Endothelial cell of umbilical vein (primary cell): ENCODE data around the gene HOXC12. TPM values are rescaled to one million over a fixed set of nuclear protein-coding genes. Genes with fewer than 3 reads are reported as not detected.

Experiments
- BruUV-seq: library from RNA; stranded (reverse); fragments of 400-500 nt; replicated peaks from 2 replicates; lab custom pipeline; 2021; lab: Mats Ljungman, UMichigan
- CTCF ChIA-PET: fragments of 300-600, 350-600 bp; sonication (Branson Sonifier 250); formaldehyde crosslinking; loops from one replicate; lab custom pipeline; 2021; ENCODE audit warnings: antibody characterized with exemption, inconsistent platforms; lab: Charles Lee
- POLR2A ChIA-PET: fragments of 300-600, 350-600 bp; sonication (Branson Sonifier 250); formaldehyde crosslinking; loops from one replicate; lab custom pipeline; 2021; ENCODE audit warnings: antibody characterized with exemption, inconsistent platforms; lab: Charles Lee
- DNase-seq: peaks from one replicate; pipeline ENCODE4 v3.0.0-alpha.2; 2011; ENCODE audit warnings: low read depth, low spot score
- FAIRE-seq: peaks from 2 replicates; lab custom pipeline; 2011; peaks lifted over from hg19 to GRCh38; lab: Jason Lieb, UNC
- H2AFZ ChIP-seq: 2 replicates; pipeline ENCODE4 v1.6.0; 2012; ENCODE audit warnings: low read depth, low read length, control low read depth, inconsistent platforms
- H3K27ac ChIP-seq: 2 replicates; pipeline ENCODE4 v1.5.1; 2011; ENCODE audit warnings: low read depth, mild to moderate bottlenecking, control low read depth, low read length, moderate library complexity; ENCODE audit not compliant: insufficient read depth
- H3K27me3 ChIP-seq, 2 experiments: 2 replicates each; pipeline versions ENCODE4 v1.6.0 to v1.6.1; 2011; ENCODE audit warnings: low read length in 2 of 2, mixed read lengths in 1 of 2; ENCODE audit not compliant: control insufficient read depth in 2 of 2, insufficient read depth in 2 of 2
- H3K36me3 ChIP-seq, 2 experiments: 2 replicates in 1 of 2; 3 replicates in 1 of 2; pipeline ENCODE4 v1.5.1; 2011; ENCODE audit warnings: low read length in 2 of 2, mild to moderate bottlenecking in 1 of 2, moderate library complexity in 1 of 2; ENCODE audit not compliant: control insufficient read depth in 2 of 2, insufficient read depth in 2 of 2; ENCODE audit errors: extremely low read depth in 1 of 2
- H3K4me1 ChIP-seq: 3 replicates; pipeline ENCODE4 v1.5.1; 2011; ENCODE audit warnings: mild to moderate bottlenecking, low read length; ENCODE audit not compliant: control insufficient read depth, insufficient read depth; ENCODE audit errors: extremely low read depth
- H3K4me2 ChIP-seq: 2 replicates; pipeline ENCODE4 v1.6.1; 2011; ENCODE audit warnings: low read length, control low read depth, mixed read lengths; ENCODE audit not compliant: insufficient read depth
- H3K4me3 ChIP-seq, 3 experiments: fragments of 200-600 bp in 1 of 3; sonication (generic), shearing (Covaris generic) in 1 of 3; replicated peaks in 1 of 3; 2 replicates each; pipeline ENCODE4 v1.5.1; 2011 to 2016; ENCODE audit warnings: control low read depth in 3 of 3, low read length in 3 of 3, mild to moderate bottlenecking in 2 of 3, inconsistent platforms in 1 of 3, low read depth in 1 of 3, moderate library complexity in 1 of 3; ENCODE audit not compliant: insufficient read depth in 1 of 3
- H3K79me2 ChIP-seq: 2 replicates; pipeline ENCODE4 v1.6.0; 2012; ENCODE audit warnings: low read length, inconsistent platforms; ENCODE audit not compliant: control insufficient read depth, insufficient read depth
- H3K9ac ChIP-seq: replicated peaks from 2 replicates; pipeline ENCODE3; 2011; ENCODE audit warnings: low read length, control low read depth; ENCODE audit not compliant: insufficient read depth; ENCODE audit errors: extremely low read depth
- H3K9me1 ChIP-seq: replicated peaks from 3 replicates; pipeline ENCODE4 v1.6.0; 2011; ENCODE audit warnings: mild to moderate bottlenecking, low read length; ENCODE audit not compliant: control insufficient read depth, insufficient read depth; ENCODE audit errors: extremely low read depth
- H3K9me3 ChIP-seq: replicated peaks from 2 replicates; pipeline ENCODE4 v1.5.1; 2012; ENCODE audit warnings: low read length, inconsistent platforms; ENCODE audit not compliant: control insufficient read depth, insufficient read depth
- H4K20me1 ChIP-seq: replicated peaks from 2 replicates; pipeline ENCODE3; 2011; ENCODE audit warnings: mild to moderate bottlenecking, low read length; ENCODE audit not compliant: control insufficient read depth, insufficient read depth; ENCODE audit errors: extremely low read depth
- CTCF ChIP-seq, 2 donors: IDR thresholded peaks; 1 replicate in 1 of 2; 2 replicates in 1 of 2; pipeline ENCODE4 v1.5.1; 2011; ENCODE audit warnings: low read length in 2 of 2, mild to moderate bottlenecking in 2 of 2, moderate library complexity in 2 of 2, control low read depth in 1 of 2, inconsistent platforms in 1 of 2, low read depth in 1 of 2; ENCODE audit not compliant: insufficient read depth in 1 of 2; ENCODE audit errors: extremely low read depth in 1 of 2
- EZH2 ChIP-seq: IDR thresholded peaks from 2 replicates; pipeline ENCODE4 v1.6.1; 2012; ENCODE audit warnings: borderline replicate concordance, low read depth, mild to moderate bottlenecking, moderate library complexity, low read length, inconsistent platforms; ENCODE audit not compliant: severe bottlenecking
- POLR2A ChIP-seq: IDR thresholded peaks from 2 replicates; pipeline ENCODE4 v1.6.1; 2012; ENCODE audit warnings: low read depth, mild to moderate bottlenecking, control low read depth, low read length
- dilution Hi-C: fragments of 300-500 bp; cut with MboI; formaldehyde crosslinking; loops from one replicate; pipeline ENCODE4 v1.15.0; 2019; ENCODE audit warnings: low sequenced_read_pairs; ENCODE audit not compliant: extremely low pct_ligation_motif_present
- intact Hi-C: fragments of 100-400 bp; cut with micrococcal nuclease; formaldehyde crosslinking; loops from one replicate; pipeline ENCODE4 v1.10.0; 2022
- polyA plus RNA-seq, 4 experiments: library from polyadenylated mRNA; depleted of rRNA in 3 of 4; stranded (reverse) in 3 of 4; unstranded in 1 of 4; fragments of >200 nt; gene quantifications; 2 replicates each; pipeline versions ENCODE4 v1.2.1 to v1.2.3, GENCODE V29; 2011 to 2012; ENCODE audit warnings: missing spikeins in 1 of 4
- total RNA-seq: library from RNA; stranded (reverse); gene quantifications from 2 replicates; pipeline ENCODE4 v1.2.3, GENCODE V29; 2021

The HOXC12 gene
- total and polyA plus RNA-seq, 2 donors (not counting 3 experiments of a cell fraction or from before 2014, with no cell fraction given), result not detected

- DNase-seq (no peak), FAIRE-seq (no peak)
- BruUV-seq, result no TSS peak
- Histone ChIP-seq H3K27ac (no peak overlapping the region), H3K4me3 (no peak overlapping the region), H3K4me1 (no peaks in the 10 kb centered on the region), H3K9ac (no peak overlapping the region), H4K20me1 (no peaks in the 10 kb centered on the region), H3K27me3 (peaks cover 87 to 92% of the 10 kb centered on the region in 2 experiments), H3K4me2 (no peak overlapping the region), H3K9me3 (no peaks in the 10 kb centered on the region), H2AFZ (no peak overlapping the region), H3K36me3 (no peaks in the 10 kb centered on the region), H3K79me2 (no peaks in the 10 kb centered on the region), H3K9me1 (no peaks in the 10 kb centered on the region)
- dilution Hi-C loops (no loop called here), intact Hi-C loops (no loop called here)
- ChIA-PET CTCF (interaction anchor here (3.2 to 3.9 kb wide), 2 partner anchors 218 to 224 kb away, joined by 34 to 44 read pairs; no protein-coding TSS in a partner anchor), POLR2A (no interaction called here)
- TF ChIP-seq EZH2 (peak; percentile 78), POLR2A (no peak)
These were observed 28.9 kb downstream of the HOXC12 start for GRCh38 chr12:53983568-53983949.

GRCh38 chr12:53983950-53984572, 29.4 kb downstream of the HOXC12 start:
- DNase-seq (no peak), FAIRE-seq (no peak)
- TF ChIP-seq EZH2 (peak; percentile 77), CTCF (IDR thresholded peaks at IDR 0.05; ENCODE audit: extremely low read depth in 1 of 2, insufficient read depth in 1 of 2, low read depth in 1 of 2, low read length in 2 of 2) (no peak)
- Histone ChIP-seq H3K27ac (no peak overlapping the region), H3K36me3 (no peaks in the 10 kb centered on the region), H3K9ac (no peak overlapping the region), H3K9me1 (no peaks in the 10 kb centered on the region), H3K4me2 (no peak overlapping the region), H3K9me3 (no peaks in the 10 kb centered on the region), H2AFZ (no peak overlapping the region), H3K4me3 (no peak overlapping the region), H3K27me3 (peaks cover 87 to 92% of the 10 kb centered on the region in 2 experiments), H4K20me1 (no peaks in the 10 kb centered on the region), H3K79me2 (no peaks in the 10 kb centered on the region), H3K4me1 (no peaks in the 10 kb centered on the region)
- dilution Hi-C loops (no loop called here), intact Hi-C loops (no loop called here)
- no TSS peak for BruUV-seq
- ChIA-PET CTCF (interaction anchor here (1.2 to 3.9 kb wide), 12 partner anchors 10 to 375 kb away, joined by 3 to 44 read pairs (median 8); partner anchors contain the start of gene HOXC5), POLR2A (no interaction called here)
